Mesenchymal stem cell (in vitro differentiated cells and primary cell): ENCODE data around the gene SLC4A5.
"Not testable (repeated sequence)": the region's sequence is repeated elsewhere in the genome, so short reads cannot be mapped to it uniquely, and the experiment has no call there.

Experiments
- DNase-seq: peaks from one replicate; pipeline ENCODE4 v3.0.0-alpha.2; 2013
- H2AFZ ChIP-seq: one replicate; pipeline ENCODE4 v1.6.1; 2013; ENCODE audit warnings: low read depth, mild to moderate bottlenecking, control low read depth, inconsistent platforms, low read length, moderate library complexity
- H2AK5ac ChIP-seq: 2 replicates; pipeline ENCODE4 v1.6.1; 2013; ENCODE audit warnings: low read length, moderate library complexity, mild to moderate bottlenecking, inconsistent platforms; ENCODE audit not compliant: severe bottlenecking
- H2BK120ac ChIP-seq: one replicate; pipeline ENCODE4 v1.6.1; 2013; ENCODE audit warnings: low read depth, mild to moderate bottlenecking, inconsistent platforms, low read length, moderate library complexity
- H2BK12ac ChIP-seq, 2 experiments: one replicate each; pipeline ENCODE4 v1.6.1; 2013; ENCODE audit warnings: inconsistent platforms in 2 of 2, low read length in 2 of 2, mild to moderate bottlenecking in 2 of 2, moderate library complexity in 2 of 2, control low read depth in 1 of 2
- H2BK15ac ChIP-seq: one replicate; pipeline ENCODE4 v1.6.1; 2013; ENCODE audit warnings: mild to moderate bottlenecking, low read depth, inconsistent platforms; ENCODE audit not compliant: poor library complexity, severe bottlenecking
- H2BK5ac ChIP-seq: 2 replicates; pipeline ENCODE4 v1.6.1; 2013; ENCODE audit warnings: low read depth, mild to moderate bottlenecking, low read length, control low read depth, inconsistent platforms; ENCODE audit not compliant: poor library complexity, severe bottlenecking
- H3K14ac ChIP-seq, 2 experiments: one replicate each; pipeline ENCODE4 v1.6.1; 2013; ENCODE audit warnings: inconsistent platforms in 2 of 2, low read length in 2 of 2, control low read depth in 1 of 2, mild to moderate bottlenecking in 1 of 2, moderate library complexity in 1 of 2
- H3K18ac ChIP-seq, 2 experiments: one replicate each; pipeline ENCODE4 v1.6.1; 2013; ENCODE audit warnings: inconsistent platforms in 2 of 2, low read length in 2 of 2, control low read depth in 1 of 2, low read depth in 1 of 2, mild to moderate bottlenecking in 1 of 2
- H3K23ac ChIP-seq, 2 experiments: one replicate each; pipeline ENCODE4 v1.6.1; 2013; ENCODE audit warnings: inconsistent platforms in 2 of 2, low read length in 2 of 2, mild to moderate bottlenecking in 2 of 2, moderate library complexity in 2 of 2, control low read depth in 1 of 2
- H3K27ac ChIP-seq: 2 replicates; pipeline ENCODE4 v1.5.1; 2013; ENCODE audit warnings: mild to moderate bottlenecking, moderate library complexity, low read length, control low read depth, inconsistent platforms; ENCODE audit not compliant: poor library complexity, severe bottlenecking
- H3K27me3 ChIP-seq, 2 experiments: 2 replicates each; pipeline versions ENCODE4 v1.6.1 to v1.7.0; 2013; ENCODE audit warnings: low read length in 2 of 2, mild to moderate bottlenecking in 2 of 2, moderate library complexity in 2 of 2, control low read depth in 1 of 2, inconsistent platforms in 1 of 2; ENCODE audit not compliant: control insufficient read depth in 1 of 2, insufficient read depth in 1 of 2
- H3K36me3 ChIP-seq, 2 experiments: 2 replicates each; pipeline versions ENCODE4 v1.6.1 to v1.7.0; 2013; ENCODE audit warnings: low read length in 2 of 2, control low read depth in 1 of 2, inconsistent platforms in 1 of 2, low read depth in 1 of 2, mild to moderate bottlenecking in 1 of 2; ENCODE audit not compliant: insufficient read depth in 2 of 2, control insufficient read depth in 1 of 2
- H3K4ac ChIP-seq, 2 experiments: one replicate each; pipeline ENCODE4 v1.6.1; 2013; ENCODE audit warnings: inconsistent platforms in 2 of 2, low read length in 2 of 2, mild to moderate bottlenecking in 2 of 2, moderate library complexity in 2 of 2, control low read depth in 1 of 2, low read depth in 1 of 2
- H3K4me1 ChIP-seq: 2 replicates; pipeline ENCODE4 v1.6.1; 2013; ENCODE audit warnings: low read depth, low read length, control low read depth; ENCODE audit not compliant: control insufficient read depth, insufficient read depth
- H3K4me2 ChIP-seq: 2 replicates; pipeline ENCODE4 v1.6.1; 2013; ENCODE audit warnings: low read length, mild to moderate bottlenecking, inconsistent platforms; ENCODE audit not compliant: poor library complexity, severe bottlenecking
- H3K4me3 ChIP-seq, 2 experiments: 2 replicates each; pipeline versions ENCODE4 v1.5.1 to v1.7.0; 2013; ENCODE audit warnings: low read length in 2 of 2, mild to moderate bottlenecking in 2 of 2, control low read depth in 1 of 2, low read depth in 1 of 2; ENCODE audit not compliant: insufficient read depth in 1 of 2
- H3K79me1 ChIP-seq: replicated peaks from 2 replicates; pipeline ENCODE4 v1.6.1; 2013; ENCODE audit warnings: mild to moderate bottlenecking, control low read depth, low read length, inconsistent platforms; ENCODE audit not compliant: poor library complexity, severe bottlenecking
- H3K9ac ChIP-seq: 2 replicates; pipeline ENCODE4 v1.7.0; 2013; ENCODE audit warnings: mild to moderate bottlenecking, low read length, moderate library complexity
- H3K9me3 ChIP-seq: 2 replicates; pipeline ENCODE4 v1.7.0; 2013; ENCODE audit warnings: mild to moderate bottlenecking, low read length; ENCODE audit not compliant: control insufficient read depth
- H4K8ac ChIP-seq: one replicate; pipeline ENCODE4 v1.6.1; 2013; ENCODE audit warnings: inconsistent platforms, mild to moderate bottlenecking, low read length, moderate library complexity
- H4K91ac ChIP-seq: one replicate; pipeline ENCODE4 v1.6.1; 2013; ENCODE audit warnings: mild to moderate bottlenecking, low read length, inconsistent platforms
- WGBS: methylation state at CpG from one replicate; pipeline ENCODE4 v1.1.7; 2013; ENCODE audit warnings: mixed read lengths; 5-methylcytosine and 5-hydroxymethylcytosine counted together

Gene SLC4A5

DNA sequence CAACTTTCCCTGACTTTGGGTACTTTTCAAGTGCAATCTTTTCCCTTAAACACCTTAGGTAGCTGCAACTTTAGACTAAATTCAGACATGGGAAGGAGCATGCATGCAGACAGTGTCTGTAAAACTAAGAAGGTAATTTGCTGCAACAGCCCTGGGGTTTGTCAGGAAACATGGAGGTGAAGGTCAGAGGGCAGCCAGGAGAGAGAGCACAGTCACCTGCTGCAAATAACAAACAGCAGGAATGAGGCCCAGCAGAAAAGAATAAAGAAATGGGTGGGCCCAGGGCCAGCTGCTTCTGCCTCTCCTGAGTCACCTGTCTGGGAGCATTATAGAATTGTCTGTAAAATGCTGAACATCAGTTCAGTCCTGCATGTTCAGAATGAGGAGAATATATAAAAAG lies 109.6 kb downstream of the SLC4A5 start:
- H3K9me3 ChIP-seq = no peaks in the 10 kb centered on the region
- no peaks in the 10 kb centered on the region for H3K79me1 ChIP-seq
- no peak overlapping the region for H2BK120ac ChIP-seq
- no peak overlapping the region for H2AFZ ChIP-seq
- no peak for DNase-seq
- no peak overlapping the region for H2BK5ac ChIP-seq
- peaks cover 0 to 13% of the 10 kb centered on the region in 2 experiments for H3K27me3 ChIP-seq
- H3K36me3 ChIP-seq = no peaks in the 10 kb centered on the region
- H3K4me2 ChIP-seq = no peak overlapping the region
- H2BK15ac ChIP-seq = no peak overlapping the region
- no peak overlapping the region for H4K8ac ChIP-seq
- H3K27ac ChIP-seq = no peak overlapping the region
- no peak overlapping the region for H3K18ac ChIP-seq
- no peaks in the 10 kb centered on the region for H3K4me1 ChIP-seq
- H4K91ac ChIP-seq = no peak overlapping the region
- no peak overlapping the region for H3K4me3 ChIP-seq
- H2AK5ac ChIP-seq = no peak overlapping the region
- H3K23ac ChIP-seq = no peak overlapping the region
- no peak overlapping the region for H3K14ac ChIP-seq
- no peak overlapping the region for H2BK12ac ChIP-seq
- H3K4ac ChIP-seq = no peak overlapping the region
- no peak overlapping the region for H3K9ac ChIP-seq

DNA sequence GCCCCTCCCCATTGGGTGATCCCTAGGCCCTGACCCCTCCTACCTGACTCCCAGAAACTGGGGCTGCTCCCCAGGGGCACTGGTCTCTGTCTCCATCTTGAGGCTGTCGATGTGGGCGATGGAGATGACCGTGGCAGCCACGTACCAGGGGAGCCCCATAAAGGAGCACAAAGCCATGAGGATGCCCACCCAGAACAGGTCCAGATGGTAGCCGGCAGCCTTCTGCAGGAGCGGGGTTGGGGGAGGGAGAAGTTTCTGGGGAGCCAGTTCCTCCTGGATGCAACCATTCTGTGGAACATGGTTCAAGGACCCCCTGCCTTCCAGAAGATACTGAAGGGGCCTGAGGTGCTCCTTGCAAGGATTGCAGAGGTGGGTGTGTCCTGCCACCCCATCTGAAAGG lies 110.8 kb downstream of the SLC4A5 start:
- WGBS = 94% methylated on average over 6 of the region's 6 CpGs

DNA sequence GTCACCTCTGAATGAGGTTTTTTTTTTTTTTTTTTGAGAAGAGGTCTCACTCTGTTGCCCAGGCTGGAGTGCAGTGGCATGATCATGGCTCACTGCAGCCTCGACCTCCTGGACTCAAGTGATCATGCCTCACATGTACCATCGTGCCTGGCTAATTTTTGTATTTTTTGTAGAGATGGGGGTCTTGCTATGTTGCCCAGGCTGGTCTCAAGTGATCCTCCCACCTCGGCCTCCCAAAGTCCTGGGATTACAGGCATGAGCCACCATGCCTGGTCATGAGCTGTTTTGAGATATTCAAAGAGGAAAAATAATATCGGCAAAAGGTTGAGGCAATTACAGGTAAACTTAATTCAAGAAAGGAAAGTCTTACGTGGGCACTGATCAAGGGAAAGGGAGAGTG lies 113.4 kb downstream of the SLC4A5 start:
- WGBS = 80% methylated on average over 5 of the region's 5 CpGs
- not testable (repeated sequence) for H3K14ac ChIP-seq, H3K36me3 ChIP-seq, H3K4me3 ChIP-seq, H2AFZ ChIP-seq, H3K9ac ChIP-seq, H2BK12ac ChIP-seq, H3K27ac ChIP-seq, H2BK120ac ChIP-seq, H3K4me1 ChIP-seq, H3K9me3 ChIP-seq, H4K91ac ChIP-seq, H2AK5ac ChIP-seq, H3K4ac ChIP-seq, H3K23ac ChIP-seq, H2BK5ac ChIP-seq, DNase-seq, H3K79me1 ChIP-seq, H2BK15ac ChIP-seq, H3K18ac ChIP-seq, H3K4me2 ChIP-seq, H4K8ac ChIP-seq
- H3K27me3 ChIP-seq = peaks cover 0 to 17% of the 10 kb centered on the region in 2 experiments

More for the DNA sequence above, 110.8 kb downstream of the SLC4A5 start:
- H3K9me3 ChIP-seq = no peaks in the 10 kb centered on the region
- no peak for DNase-seq
- H3K36me3 ChIP-seq = no peaks in the 10 kb centered on the region
- H3K4me1 ChIP-seq = no peaks in the 10 kb centered on the region
- H2BK15ac ChIP-seq = no peak overlapping the region
- H3K27me3 ChIP-seq = peaks cover 0 to 19% of the 10 kb centered on the region in 2 experiments
- no peak overlapping the region for H4K91ac ChIP-seq
- H4K8ac ChIP-seq = no peak overlapping the region
- H3K27ac ChIP-seq = no peak overlapping the region
- H3K23ac ChIP-seq = no peak overlapping the region
- no peak overlapping the region for H2BK5ac ChIP-seq
- no peak overlapping the region for H3K4ac ChIP-seq
- no peak overlapping the region for H2BK12ac ChIP-seq
- no peak overlapping the region for H2AK5ac ChIP-seq
- no peak overlapping the region for H3K4me3 ChIP-seq
- no peak overlapping the region for H3K4me2 ChIP-seq
- H2AFZ ChIP-seq = no peak overlapping the region
- no peak overlapping the region for H3K18ac ChIP-seq
- no peaks in the 10 kb centered on the region for H3K79me1 ChIP-seq
- no peak overlapping the region for H3K14ac ChIP-seq
- H2BK120ac ChIP-seq = no peak overlapping the region
- no peak overlapping the region for H3K9ac ChIP-seq

DNA sequence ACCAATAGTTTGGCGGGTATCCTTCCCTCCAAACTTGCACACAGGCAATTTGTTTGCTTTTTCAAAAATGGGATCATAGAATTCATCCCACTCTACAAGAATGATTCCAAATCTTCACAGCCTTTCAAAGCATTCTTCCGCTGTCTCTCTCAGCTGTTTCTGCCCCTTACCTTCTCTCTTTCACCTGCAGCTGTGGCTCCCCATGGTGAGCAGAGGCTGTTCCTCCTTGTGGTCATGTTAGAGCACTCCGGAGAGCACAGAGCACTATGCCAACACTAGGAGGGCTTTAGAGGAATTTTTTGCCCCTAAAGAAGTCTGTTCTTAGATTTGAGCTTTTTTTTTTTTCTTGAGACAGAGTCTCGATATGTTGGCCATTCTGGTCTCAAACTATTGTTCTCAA lies 114.4 kb downstream of the SLC4A5 start:
- WGBS = 81% methylated on average over 4 of the region's 4 CpGs
- H2AFZ ChIP-seq = no peak overlapping the region
- no peak overlapping the region for H3K4me2 ChIP-seq
- no peak overlapping the region for H2BK120ac ChIP-seq
- H2AK5ac ChIP-seq = no peak overlapping the region
- no peak overlapping the region for H2BK15ac ChIP-seq
- peaks cover 0 to 13% of the 10 kb centered on the region in 2 experiments for H3K27me3 ChIP-seq
- no peak overlapping the region for H3K4me3 ChIP-seq
- no peak overlapping the region for H3K27ac ChIP-seq
- H3K4me1 ChIP-seq = no peaks in the 10 kb centered on the region
- H3K9ac ChIP-seq = no peak overlapping the region
- H3K79me1 ChIP-seq = no peaks in the 10 kb centered on the region
- H3K36me3 ChIP-seq = no peaks in the 10 kb centered on the region
- H4K91ac ChIP-seq = no peak overlapping the region
- no peak for DNase-seq
- no peak overlapping the region for H3K18ac ChIP-seq
- H3K9me3 ChIP-seq = no peaks in the 10 kb centered on the region
- no peak overlapping the region for H4K8ac ChIP-seq
- H2BK5ac ChIP-seq = no peak overlapping the region
- H3K14ac ChIP-seq = no peak overlapping the region
- no peak overlapping the region for H3K23ac ChIP-seq
- H3K4ac ChIP-seq = no peak overlapping the region
- no peak overlapping the region for H2BK12ac ChIP-seq
